ENCODE data around the gene ORC5.

The ORC5 gene

GRCh38 chr7:104111271-104111670 is 96.5 kb downstream of the ORC5 start:
- Histone ChIP-seq H3K36me3 (ENCODE audit: control insufficient read depth in 5 of 5, insufficient read depth in 5 of 5, low read length in 5 of 5) (no peaks in the 10 kb centered on the region), H3K4me1 (ENCODE audit: control insufficient read depth in 5 of 5, insufficient read depth in 5 of 5, low read length in 5 of 5) (no peaks in the 10 kb centered on the region), H3K4me3 (ENCODE audit: low read depth in 1 of 5, low read length in 5 of 5) (no peak overlapping the region), H3K9me3 (ENCODE audit: control insufficient read depth in 5 of 5, low read length in 5 of 5) (peaks cover 0 to 4% (median 0%) of the 10 kb centered on the region in 5 donors), H3K27ac (ENCODE audit: low read depth, low read length) (no peak overlapping the region), H3K27me3 (ENCODE audit: control insufficient read depth in 5 of 5, insufficient read depth in 4 of 5, low read length in 5 of 5) (no peaks in the 10 kb centered on the region), H3K9ac (ENCODE audit: low read length in 5 of 5) (no peak overlapping the region)

DNA sequence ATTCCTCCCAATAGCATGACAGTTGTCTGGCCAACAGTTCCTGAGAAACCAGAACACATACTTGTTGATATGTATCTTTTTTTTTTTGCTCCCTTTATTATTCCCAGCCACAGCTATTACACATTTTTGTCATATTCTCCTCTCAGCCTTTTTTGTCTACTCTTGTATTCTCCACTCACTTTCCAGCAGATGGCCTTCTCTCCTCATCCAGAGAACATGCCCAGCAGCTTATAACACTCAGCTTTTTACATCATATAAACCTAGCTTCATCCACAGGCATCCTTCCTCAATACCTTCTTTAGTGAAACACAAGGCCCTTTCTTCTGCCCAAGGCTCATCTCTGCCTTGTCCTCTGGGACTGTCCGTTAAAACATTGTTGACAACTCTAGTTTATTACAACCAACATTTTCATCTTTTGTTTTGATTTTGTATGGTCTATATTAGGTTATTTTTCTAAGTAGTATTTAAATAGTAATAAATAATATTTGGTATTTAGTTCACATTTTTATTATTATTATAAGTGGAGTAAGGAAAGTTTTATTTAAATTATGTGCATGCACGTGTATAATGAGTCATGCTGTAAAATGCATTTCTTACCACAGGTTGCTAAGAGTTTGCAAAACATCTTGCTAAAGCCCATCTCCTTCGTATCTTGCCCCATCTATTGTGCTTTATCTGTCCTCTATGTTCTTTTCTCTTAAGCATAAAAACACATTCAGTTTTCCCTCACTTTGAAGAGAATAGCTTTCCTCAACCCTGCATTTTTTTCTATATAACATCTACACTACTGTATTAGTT is 101.5 kb downstream of the ORC5 start:
- H3K27ac ChIP-seq (ENCODE audit: low read depth, low read length) = no peak overlapping the region
- no peaks in the 10 kb centered on the region for H3K4me1 ChIP-seq (ENCODE audit: control insufficient read depth in 5 of 5, insufficient read depth in 5 of 5, low read length in 5 of 5)
- H3K9me3 ChIP-seq (ENCODE audit: control insufficient read depth in 5 of 5, low read length in 5 of 5) = peaks cover 0 to 4% (median 0%) of the 10 kb centered on the region in 5 donors
- no peak overlapping the region for H3K4me3 ChIP-seq (ENCODE audit: low read depth in 1 of 5, low read length in 5 of 5)
- H3K9ac ChIP-seq (ENCODE audit: low read length in 5 of 5) = no peak overlapping the region
- peaks cover 0 to 5% (median 0%) of the 10 kb centered on the region in 5 donors for H3K27me3 ChIP-seq (ENCODE audit: control insufficient read depth in 5 of 5, insufficient read depth in 4 of 5, low read length in 5 of 5)
- no peaks in the 10 kb centered on the region for H3K36me3 ChIP-seq (ENCODE audit: control insufficient read depth in 5 of 5, insufficient read depth in 5 of 5, low read length in 5 of 5)

DNA sequence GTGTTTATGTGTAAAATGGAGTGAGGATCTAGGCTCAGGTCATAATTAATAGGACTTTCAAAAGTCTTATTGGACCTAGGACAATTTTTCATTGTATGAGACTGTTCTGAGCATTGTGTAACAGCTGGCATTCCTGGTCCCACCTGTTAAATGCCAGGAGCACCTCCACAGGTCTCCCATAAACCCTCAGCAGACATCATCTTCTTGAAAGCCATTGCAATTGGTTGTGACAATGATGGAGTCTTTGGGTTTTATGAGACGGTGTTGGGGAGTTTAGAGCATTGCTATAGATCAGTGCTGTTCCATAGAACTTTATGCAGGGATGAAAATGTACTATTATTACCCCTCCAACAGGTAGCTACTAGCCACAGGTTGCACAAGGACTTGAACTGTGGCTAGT is 108.9 kb downstream of the ORC5 start:
- Histone ChIP-seq H3K4me1 (ENCODE audit: control insufficient read depth in 5 of 5, insufficient read depth in 5 of 5, low read length in 5 of 5) (no peaks in the 10 kb centered on the region), H3K9ac (ENCODE audit: low read length in 5 of 5) (no peak overlapping the region), H3K27me3 (ENCODE audit: control insufficient read depth in 5 of 5, insufficient read depth in 4 of 5, low read length in 5 of 5) (peaks cover 0 to 3% (median 0%) of the 10 kb centered on the region in 5 donors), H3K36me3 (ENCODE audit: control insufficient read depth in 5 of 5, insufficient read depth in 5 of 5, low read length in 5 of 5) (no peaks in the 10 kb centered on the region), H3K9me3 (ENCODE audit: control insufficient read depth in 5 of 5, low read length in 5 of 5) (no peaks in the 10 kb centered on the region), H3K27ac (ENCODE audit: low read depth, low read length) (no peak overlapping the region), H3K4me3 (ENCODE audit: low read depth in 1 of 5, low read length in 5 of 5) (no peak overlapping the region)

GRCh38 chr7:104096683-104097082 is 111.1 kb downstream of the ORC5 start:
- H3K27ac ChIP-seq (ENCODE audit: low read depth, low read length) = no peak overlapping the region
- no peaks in the 10 kb centered on the region for H3K9me3 ChIP-seq (ENCODE audit: control insufficient read depth in 5 of 5, low read length in 5 of 5)
- H3K36me3 ChIP-seq (ENCODE audit: control insufficient read depth in 5 of 5, insufficient read depth in 5 of 5, low read length in 5 of 5) = no peaks in the 10 kb centered on the region
- H3K27me3 ChIP-seq (ENCODE audit: control insufficient read depth in 5 of 5, insufficient read depth in 4 of 5, low read length in 5 of 5) = no peaks in the 10 kb centered on the region
- no peak overlapping the region for H3K4me3 ChIP-seq (ENCODE audit: low read depth in 1 of 5, low read length in 5 of 5)
- no peaks in the 10 kb centered on the region for H3K4me1 ChIP-seq (ENCODE audit: control insufficient read depth in 5 of 5, insufficient read depth in 5 of 5, low read length in 5 of 5)
- no peak overlapping the region for H3K9ac ChIP-seq (ENCODE audit: low read length in 5 of 5)

GRCh38 chr7:104093127-104093526 is 114.7 kb downstream of the ORC5 start:
- Histone ChIP-seq H3K9me3 (ENCODE audit: control insufficient read depth in 5 of 5, low read length in 5 of 5) (no peaks in the 10 kb centered on the region), H3K27me3 (ENCODE audit: control insufficient read depth in 5 of 5, insufficient read depth in 4 of 5, low read length in 5 of 5) (peaks cover 0 to 2% (median 0%) of the 10 kb centered on the region in 5 donors), H3K4me1 (ENCODE audit: control insufficient read depth in 5 of 5, insufficient read depth in 5 of 5, low read length in 5 of 5) (no peaks in the 10 kb centered on the region)

GRCh38 chr7:104091242-104091641 is 116.6 kb downstream of the ORC5 start:
- Histone ChIP-seq H3K36me3 (ENCODE audit: control insufficient read depth in 5 of 5, insufficient read depth in 5 of 5, low read length in 5 of 5) (no peaks in the 10 kb centered on the region), H3K4me1 (ENCODE audit: control insufficient read depth in 5 of 5, insufficient read depth in 5 of 5, low read length in 5 of 5) (no peaks in the 10 kb centered on the region), H3K4me3 (ENCODE audit: low read depth in 1 of 5, low read length in 5 of 5) (no peak overlapping the region), H3K27me3 (ENCODE audit: control insufficient read depth in 5 of 5, insufficient read depth in 4 of 5, low read length in 5 of 5) (peaks cover 0 to 2% (median 0%) of the 10 kb centered on the region in 5 donors), H3K9ac (ENCODE audit: low read length in 5 of 5) (no peak overlapping the region), H3K9me3 (ENCODE audit: control insufficient read depth in 5 of 5, low read length in 5 of 5) (no peaks in the 10 kb centered on the region), H3K27ac (ENCODE audit: low read depth, low read length) (no peak overlapping the region)

More at GRCh38 chr7:104093127-104093526, 114.7 kb downstream of the ORC5 start:
- Histone ChIP-seq H3K36me3 (ENCODE audit: control insufficient read depth in 5 of 5, insufficient read depth in 5 of 5, low read length in 5 of 5) (no peaks in the 10 kb centered on the region), H3K4me3 (ENCODE audit: low read depth in 1 of 5, low read length in 5 of 5) (no peak overlapping the region), H3K27ac (ENCODE audit: low read depth, low read length) (no peak overlapping the region), H3K9ac (ENCODE audit: low read length in 5 of 5) (no peak overlapping the region)

DNA sequence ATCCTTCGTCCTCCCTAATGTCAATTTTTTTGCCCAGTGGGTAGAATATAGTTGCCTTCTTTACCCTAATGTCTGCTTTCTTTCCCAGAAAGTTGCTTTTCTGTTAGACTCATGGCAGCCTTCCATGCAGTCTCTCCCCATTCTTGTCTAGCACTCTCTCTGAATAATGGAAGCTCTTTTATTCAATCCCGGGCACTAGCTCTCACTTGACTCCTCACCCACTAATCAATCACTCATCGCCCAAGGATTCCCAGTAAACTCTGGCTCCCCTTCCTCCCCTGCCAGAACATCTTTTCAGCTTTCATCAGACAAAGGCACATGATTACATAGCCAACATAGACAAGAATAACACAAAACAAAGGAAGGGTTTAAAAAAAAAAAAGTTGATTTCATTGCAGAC is 118.2 kb downstream of the ORC5 start:
- no peak overlapping the region for H3K4me3 ChIP-seq (ENCODE audit: low read depth in 1 of 5, low read length in 5 of 5)
- no peak overlapping the region for H3K27ac ChIP-seq (ENCODE audit: low read depth, low read length)
- no peaks in the 10 kb centered on the region for H3K9me3 ChIP-seq (ENCODE audit: control insufficient read depth in 5 of 5, low read length in 5 of 5)
- H3K4me1 ChIP-seq (ENCODE audit: control insufficient read depth in 5 of 5, insufficient read depth in 5 of 5, low read length in 5 of 5) = no peaks in the 10 kb centered on the region
- H3K27me3 ChIP-seq (ENCODE audit: control insufficient read depth in 5 of 5, insufficient read depth in 4 of 5, low read length in 5 of 5) = peaks cover 0 to 2% (median 0%) of the 10 kb centered on the region in 5 donors
- no peak overlapping the region for H3K9ac ChIP-seq (ENCODE audit: low read length in 5 of 5)
- H3K36me3 ChIP-seq (ENCODE audit: control insufficient read depth in 5 of 5, insufficient read depth in 5 of 5, low read length in 5 of 5) = no peaks in the 10 kb centered on the region

DNA sequence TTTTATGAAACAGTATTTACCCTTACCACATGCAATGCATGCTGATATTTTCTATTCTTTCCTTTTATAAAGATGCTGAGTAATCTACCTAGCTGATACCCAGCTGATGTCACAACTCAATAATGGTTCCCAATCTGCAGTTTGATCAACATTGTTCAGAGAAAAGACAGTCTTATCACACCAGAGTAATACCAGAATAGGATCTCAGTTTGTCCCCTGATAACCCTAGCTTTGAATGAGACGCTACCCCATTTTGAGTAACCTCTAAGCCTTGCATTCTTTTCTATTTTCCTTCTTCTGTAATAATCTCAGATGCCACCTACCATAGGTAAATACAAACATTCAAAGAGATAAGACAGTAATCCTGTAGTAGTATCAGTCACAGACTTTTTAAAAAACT is 118.8 kb downstream of the ORC5 start:
- H3K27me3 ChIP-seq (ENCODE audit: control insufficient read depth in 5 of 5, insufficient read depth in 4 of 5, low read length in 5 of 5) = peaks cover 0 to 2% (median 0%) of the 10 kb centered on the region in 5 donors
- H3K9ac ChIP-seq (ENCODE audit: low read length in 5 of 5) = no peak overlapping the region
- no peaks in the 10 kb centered on the region for H3K4me1 ChIP-seq (ENCODE audit: control insufficient read depth in 5 of 5, insufficient read depth in 5 of 5, low read length in 5 of 5)
- H3K4me3 ChIP-seq (ENCODE audit: low read depth in 1 of 5, low read length in 5 of 5) = no peak overlapping the region
- H3K36me3 ChIP-seq (ENCODE audit: control insufficient read depth in 5 of 5, insufficient read depth in 5 of 5, low read length in 5 of 5) = no peaks in the 10 kb centered on the region
- no peaks in the 10 kb centered on the region for H3K9me3 ChIP-seq (ENCODE audit: control insufficient read depth in 5 of 5, low read length in 5 of 5)
- no peak overlapping the region for H3K27ac ChIP-seq (ENCODE audit: low read depth, low read length)

Measured in subcutaneous abdominal adipose tissue (tissue), 5 donors.